H1 (cell line): ENCODE results near the gene SYN1. TPM values are rescaled to one million over a fixed set of nuclear protein-coding genes. Genes with fewer than 3 reads are reported as not detected.

ENCODE experiments used
- CTCF ChIA-PET: fragments of 300-600 bp; sonication (Branson Sonifier 250); formaldehyde crosslinking; loops from one replicate; lab custom pipeline; 2021; ENCODE audit not compliant: partially characterized antibody; lab: Charles Lee
- POLR2A ChIA-PET: fragments of 300-600 bp; sonication (Branson Sonifier 250); formaldehyde crosslinking; loops from one replicate; lab custom pipeline; 2021; ENCODE audit warnings: inconsistent platforms; ENCODE audit not compliant: partially characterized antibody; lab: Charles Lee
- DNase-seq, 2 experiments: peaks; one replicate each; pipeline versions ENCODE4 v3.0.0 to v3.0.0-alpha.2; 2010 to 2022; ENCODE audit warnings: low spot score in 2 of 2, low read depth in 1 of 2, mixed read lengths in 1 of 2
- FAIRE-seq: peaks from 2 replicates; lab custom pipeline; 2011; peaks lifted over from hg19 to GRCh38; lab: Jason Lieb, UNC
- H2AFZ ChIP-seq: 2 replicates; pipeline ENCODE4 v1.8.1; 2012; ENCODE audit warnings: low read length, inconsistent platforms
- H2AK5ac ChIP-seq: 2 replicates; pipeline ENCODE4 v1.6.1; 2013; ENCODE audit warnings: low read depth, low read length
- H2BK120ac ChIP-seq: replicated peaks from 2 replicates; pipeline ENCODE3; 2013; ENCODE audit warnings: low read depth, low read length, inconsistent platforms
- H2BK12ac ChIP-seq: 2 replicates; pipeline ENCODE4 v1.6.1; 2013; ENCODE audit warnings: low read depth, low read length
- H2BK15ac ChIP-seq: 2 replicates; pipeline ENCODE4 v1.6.1; 2013; ENCODE audit warnings: low read length
- H2BK20ac ChIP-seq: 2 replicates; pipeline ENCODE4 v1.6.1; 2013; ENCODE audit warnings: low read length
- H2BK5ac ChIP-seq: 2 replicates; pipeline ENCODE4 v1.6.1; 2013; ENCODE audit warnings: low read depth, low read length
- H3K14ac ChIP-seq: 2 replicates; pipeline ENCODE4 v1.6.1; 2013; ENCODE audit warnings: inconsistent platforms; ENCODE audit not compliant: insufficient read length
- H3K18ac ChIP-seq: 2 replicates; pipeline ENCODE4 v1.6.1; 2013; ENCODE audit warnings: low read length; ENCODE audit errors: extremely low read depth
- H3K23ac ChIP-seq: 2 replicates; pipeline ENCODE4 v1.6.1; 2013; ENCODE audit warnings: inconsistent platforms; ENCODE audit not compliant: insufficient read length
- H3K23me2 ChIP-seq: 2 replicates; pipeline ENCODE4 v1.6.1; 2013; ENCODE audit warnings: low read depth, low read length
- H3K27ac ChIP-seq: 2 replicates; pipeline ENCODE4 v1.6.1; 2011; ENCODE audit warnings: low read depth, low read length, inconsistent platforms
- H3K27me3 ChIP-seq, 4 experiments: replicated peaks in 1 of 4; 1 replicate in 1 of 4; 2 replicates in 3 of 4; pipeline versions ENCODE4 v1.6.1 to v1.8.1; 2011 to 2013; ENCODE audit warnings: low read length in 3 of 4, mild to moderate bottlenecking in 3 of 4, inconsistent platforms in 2 of 4, mixed read lengths in 2 of 4, moderate library complexity in 1 of 4; ENCODE audit not compliant: control insufficient read depth in 3 of 4, insufficient read depth in 3 of 4; ENCODE audit errors: extremely low read depth in 1 of 4
- H3K36me3 ChIP-seq, 4 experiments: 2 replicates each; pipeline versions ENCODE4 v1.6.1 to v1.8.1; 2011 to 2013; ENCODE audit warnings: mild to moderate bottlenecking in 4 of 4, low read length in 3 of 4, moderate library complexity in 2 of 4, control low read depth in 1 of 4, inconsistent platforms in 1 of 4; ENCODE audit not compliant: insufficient read depth in 4 of 4, control insufficient read depth in 2 of 4
- H3K4ac ChIP-seq: replicated peaks from 2 replicates; pipeline ENCODE3; 2013; ENCODE audit warnings: low read length, low read depth, mixed read lengths, inconsistent platforms; ENCODE audit not compliant: insufficient read length
- H3K4me1 ChIP-seq, 4 experiments: replicated peaks in 1 of 4; 1 replicate in 1 of 4; 2 replicates in 3 of 4; pipeline versions ENCODE4 v1.6.1 to v1.8.1; 2011 to 2013; ENCODE audit warnings: low read length in 3 of 4, inconsistent platforms in 2 of 4, mixed read lengths in 1 of 4; ENCODE audit not compliant: insufficient read depth in 4 of 4, control insufficient read depth in 3 of 4
- H3K4me2 ChIP-seq, 2 experiments: 2 replicates each; pipeline versions ENCODE4 v1.6.1 to v1.8.1; 2011 to 2013; ENCODE audit warnings: low read depth in 2 of 2, low read length in 2 of 2, control low read depth in 1 of 2, inconsistent platforms in 1 of 2, mild to moderate bottlenecking in 1 of 2; ENCODE audit not compliant: insufficient read depth in 1 of 2
- H3K4me3 ChIP-seq, 4 experiments: fragments of 200-600, 300-600 bp in 1 of 4; sonication (generic), shearing (Covaris generic), sonication (Bioruptor Twin) in 1 of 4; 2 replicates each; pipeline versions ENCODE4 v1.5.1 to v1.8.1; 2011 to 2016; ENCODE audit warnings: low read length in 4 of 4, low read depth in 3 of 4, control low read depth in 2 of 4, inconsistent platforms in 2 of 4, mild to moderate bottlenecking in 2 of 4, mixed read lengths in 1 of 4, moderate library complexity in 1 of 4; ENCODE audit not compliant: insufficient read depth in 2 of 4; ENCODE audit errors: extremely low read depth in 1 of 4
- H3K56ac ChIP-seq: replicated peaks from 2 replicates; pipeline ENCODE3; 2013; ENCODE audit warnings: low read depth, mild to moderate bottlenecking, mixed read lengths, low read length, inconsistent platforms; ENCODE audit not compliant: insufficient read length
- H3K79me1 ChIP-seq: 2 replicates; pipeline ENCODE4 v1.6.1; 2013; ENCODE audit warnings: low read depth, low read length, control low read depth
- H3K79me2 ChIP-seq, 2 experiments: 2 replicates each; pipeline versions ENCODE4 v1.6.1 to v1.8.1; 2012 to 2013; ENCODE audit warnings: low read length in 2 of 2, mild to moderate bottlenecking in 2 of 2, inconsistent platforms in 1 of 2; ENCODE audit not compliant: insufficient read depth in 2 of 2, control insufficient read depth in 1 of 2
- H3K9ac ChIP-seq, 4 experiments: replicated peaks in 1 of 4; 1 replicate in 1 of 4; 2 replicates in 3 of 4; pipeline versions ENCODE4 v1.6.1 to v1.8.1; 2011 to 2013; ENCODE audit warnings: low read depth in 3 of 4, low read length in 3 of 4, control low read depth in 2 of 4, mild to moderate bottlenecking in 2 of 4, moderate library complexity in 2 of 4, inconsistent platforms in 1 of 4; ENCODE audit errors: extremely low read depth in 1 of 4
- H3K9me3 ChIP-seq, 2 experiments: 2 replicates each; pipeline versions ENCODE4 v1.6.1 to v1.8.1; 2012 to 2013; ENCODE audit warnings: mild to moderate bottlenecking in 2 of 2, moderate library complexity in 2 of 2, control low read depth in 1 of 2, inconsistent platforms in 1 of 2, low read depth in 1 of 2, low read length in 1 of 2, mixed read lengths in 1 of 2; ENCODE audit not compliant: insufficient read depth in 2 of 2
- H4K20me1 ChIP-seq, 2 experiments: replicated peaks in 1 of 2; 2 replicates each; pipeline versions ENCODE3 to v1.8.1; 2011 to 2013; ENCODE audit warnings: inconsistent platforms in 2 of 2, low read length in 2 of 2, mild to moderate bottlenecking in 1 of 2; ENCODE audit not compliant: insufficient read depth in 2 of 2, control insufficient read depth in 1 of 2
- H4K5ac ChIP-seq: 2 replicates; pipeline ENCODE4 v1.6.1; 2013; ENCODE audit warnings: low read length, low read depth, mixed read lengths, inconsistent platforms; ENCODE audit not compliant: insufficient read length
- H4K8ac ChIP-seq: 2 replicates; pipeline ENCODE4 v1.8.0; 2013; ENCODE audit warnings: mild to moderate bottlenecking, moderate library complexity, low read length, inconsistent platforms; ENCODE audit not compliant: insufficient read depth; ENCODE audit errors: extremely low read depth
- H4K91ac ChIP-seq: replicated peaks from 2 replicates; pipeline ENCODE3; 2013; ENCODE audit warnings: low read length, mixed read lengths, inconsistent platforms; ENCODE audit not compliant: insufficient read length
- BACH1 ChIP-seq: IDR thresholded peaks from 2 replicates; pipeline ENCODE4 v1.6.1; 2012; ENCODE audit warnings: low read length, improper control_type of control experiment
- BRCA1 ChIP-seq: IDR thresholded peaks from 2 replicates; pipeline ENCODE4 v1.6.1; 2012; ENCODE audit warnings: low read depth, low read length, improper control_type of control experiment
- CEBPB ChIP-seq: IDR thresholded peaks from 2 replicates; pipeline ENCODE4 v1.6.1; 2012; ENCODE audit warnings: low read depth, low read length
- EZH2 ChIP-seq: fragments of 200-600 bp; sonication (generic); IDR thresholded peaks from 2 replicates; pipeline ENCODE4 v1.7.1; 2012; ENCODE audit warnings: low read depth, mild to moderate bottlenecking, moderate library complexity, low read length, inconsistent platforms; ENCODE audit not compliant: severe bottlenecking
- GTF2F1 ChIP-seq: IDR thresholded peaks from 2 replicates; pipeline ENCODE4 v1.6.1; 2012; ENCODE audit warnings: low read depth, low read length, improper control_type of control experiment, borderline replicate concordance
- MAX ChIP-seq: IDR thresholded peaks from 2 replicates; pipeline ENCODE4 v1.6.1; 2012; ENCODE audit warnings: inconsistent platforms
- SRF ChIP-seq: IDR thresholded peaks from 2 replicates; pipeline ENCODE4 v1.6.1; 2011; ENCODE audit warnings: mild to moderate bottlenecking, low read depth, low read length, moderate library complexity
- SUZ12 ChIP-seq: fragments of 200-600 bp; sonication (generic); IDR thresholded peaks from 2 replicates; pipeline ENCODE4 v1.6.1; 2012; ENCODE audit warnings: mild to moderate bottlenecking, inconsistent platforms, low read length, moderate library complexity, mixed read lengths
- TBP ChIP-seq: IDR thresholded peaks from 2 replicates; pipeline ENCODE4 v1.6.1; 2011; ENCODE audit warnings: low read depth, low read length, improper control_type of control experiment
- USF2 ChIP-seq: IDR thresholded peaks from 2 replicates; pipeline ENCODE4 v1.6.1; 2011; ENCODE audit warnings: low read length, improper control_type of control experiment
- YY1 ChIP-seq: IDR thresholded peaks from 2 replicates; pipeline ENCODE4 v1.6.1; 2011; ENCODE audit warnings: low read depth, mild to moderate bottlenecking, low read length
- WGBS, 2 experiments: shearing (Covaris generic) in 1 of 2; methylation state at CpG; one replicate each; pipeline versions ENCODE4 v1.1.6 to v1.1.7; 2013 to 2015; ENCODE audit warnings: low lambda C conversion rate in 2 of 2, mixed read lengths in 2 of 2, inconsistent platforms in 1 of 2, low coverage in 1 of 2, missing lambda C conversion rate in 1 of 2; ENCODE audit not compliant: insufficient replicate concordance in 2 of 2, insufficient coverage in 1 of 2, insufficient read length in 1 of 2; ENCODE audit errors: extremely low coverage in 1 of 2, missing lambda C conversion rate in 1 of 2; 5-methylcytosine and 5-hydroxymethylcytosine counted together
- polyA plus RNA-seq, 7 experiments: library from polyadenylated mRNA; depleted of rRNA in 3 of 7; stranded (reverse) in 5 of 7; unstranded in 2 of 7; fragments of >200 nt in 5 of 7; fragments of 200-250 nt in 2 of 7; gene quantifications; 1 replicate in 5 of 7; 2 replicates in 1 of 7; 4 replicates in 1 of 7; pipeline versions ENCODE4 v1.2.1 to v1.2.3, GENCODE V29; 2011 to 2013; ENCODE audit warnings: missing spikeins in 2 of 7, mixed read lengths in 2 of 7
- total RNA-seq: library from RNA; stranded (reverse); fragmentation: NEBNext Ultra II Directional; extraction: Animal tissue kit (Norgen Biotek cat#: 25700); gene quantifications from 2 replicates; pipeline ENCODE4 v1.2.1, GENCODE V29; 2021

Gene SYN1
- total and polyA plus RNA-seq, 2 of the 8 experiments (the other 6 are each of a cell fraction or from before 2014, with no cell fraction given): 2.1 to 14.1 TPM

- DNase-seq: peak; percentile 90 to 94
- H3K27me3 ChIP-seq: no peaks in the 10 kb centered on the region
- H2AK5ac ChIP-seq: no peak within 1 kb of the TSS
- peaks cover 5% of the 10 kb centered on the region for H3K23me2 ChIP-seq
- no peak within 1 kb of the TSS for H2AFZ ChIP-seq
- no peaks in the 10 kb centered on the region for H3K9me3 ChIP-seq
- no peaks in the 10 kb centered on the region for H3K79me1 ChIP-seq
- H3K23ac ChIP-seq: no peak within 1 kb of the TSS
- WGBS, 2 experiments: 1% methylated on average over 17 of the region's 59 CpGs; no CpG with 5 or more reads in 1 of the 2 experiments
- no peak within 1 kb of the TSS for H2BK120ac ChIP-seq
- no peak within 1 kb of the TSS for H3K14ac ChIP-seq
- H3K4ac ChIP-seq: no peak within 1 kb of the TSS
- H3K36me3 ChIP-seq: peaks cover 4 to 25% (median 10%) of the 10 kb centered on the region in 4 experiments; a peak in 7 of 8 replicates
- peak; percentile 98 for FAIRE-seq
- no peak within 1 kb of the TSS for H4K91ac ChIP-seq
- H4K8ac ChIP-seq: peak within 1 kb of the TSS; percentile 97
- no peak within 1 kb of the TSS for H2BK12ac ChIP-seq
- H4K5ac ChIP-seq: no peak within 1 kb of the TSS
- ChIA-PET POLR2A (interaction anchor here (0.9 to 1.6 kb wide), 3 partner anchors 13 to 48 kb away, joined by 3 to 6 read pairs (median 5); no protein-coding TSS in a partner anchor), CTCF (interaction anchor here (0.7 to 1.0 kb wide), 3 partner anchors 53 to 151 kb away, joined by 3 to 4 read pairs (median 3); no protein-coding TSS in a partner anchor)
- H3K9ac ChIP-seq: peak within 1 kb of the TSS; percentile 80 to 87 (median 82)
- no peak within 1 kb of the TSS; the same call in 1 of the 2 replicates for H2BK5ac ChIP-seq
- no peak within 1 kb of the TSS for H2BK20ac ChIP-seq
- peaks cover 0 to 7% of the 10 kb centered on the region in 2 experiments; a peak in 1 of 4 replicates for H3K79me2 ChIP-seq
- no peaks in the 10 kb centered on the region for H3K4me1 ChIP-seq
- H3K27ac ChIP-seq: peak within 1 kb of the TSS; percentile 90
- H4K20me1 ChIP-seq: peaks cover 0 to 2% of the 10 kb centered on the region in 2 experiments
- H3K4me2 ChIP-seq: peak within 1 kb of the TSS; percentile 78 to 92
- peak within 1 kb of the TSS; percentile 69 to 98 (median 84) for H3K4me3 ChIP-seq
- no peak within 1 kb of the TSS for H2BK15ac ChIP-seq
- peak within 1 kb of the TSS; percentile 93 for H3K18ac ChIP-seq
- peak within 1 kb of the TSS; percentile 25 for H3K56ac ChIP-seq
- no peak for TF ChIP-seq USF2
- no peak for TF ChIP-seq BACH1
- no peak for TF ChIP-seq MAX
- no peak for TF ChIP-seq CEBPB
- TF ChIP-seq SUZ12: no peak
- no peak for TF ChIP-seq BRCA1
- TF ChIP-seq YY1: peak; percentile 72; the same call in 1 of the 2 replicates
- TF ChIP-seq SRF: no peak
- TF ChIP-seq GTF2F1: no peak
- peak; percentile 18; the same call in 1 of the 2 replicates for TF ChIP-seq TBP
- no peak for TF ChIP-seq EZH2
Observed at GRCh38 chrX:47560934-47561658, 58.6 kb downstream of the SYN1 start, which contains the start of gene ARAF. ARAF (plus strand) TSS chrX:47561205; CDS start chrX:47562968, 1,763 bp downstream.
